ENCODE results near the gene SYT13.

GRCh38 chr11:45288339-45288738, 2.2 kb upstream of the SYT13 start:
- TF ChIP-seq CTCF (IDR thresholded peaks at IDR 0.05; ENCODE audit: low read length): no peak
- no peak for TF ChIP-seq EZH2 (IDR thresholded peaks at IDR 0.05; ENCODE audit: borderline replicate concordance, low read length)

All from OCI-LY1 (cell line).